IMR-90 (cell line): ENCODE data around the gene NIPBL. TPM values are rescaled to one million over a fixed set of nuclear protein-coding genes. Genes with fewer than 3 reads are reported as not detected.

Source experiments
- ATAC-seq: fragments of 200-7000 bp; cut with Tn5 transposase; 2 replicates; pipeline ENCODE4 v1.9.1; 2020; ENCODE audit warnings: low read depth, mild to moderate bottlenecking, moderate library complexity
- BruUV-seq: library from RNA; stranded (reverse); fragments of 400-500 nt; replicated peaks from 2 replicates; lab custom pipeline; 2021; lab: Mats Ljungman, UMichigan
- CTCF ChIA-PET: fragments of 300-600 bp; formaldehyde crosslinking; extraction: SDS; loops from one replicate; lab custom pipeline; 2021; ENCODE audit warnings: antibody characterized with exemption; lab: Yijun Ruan, JAX
- POLR2A ChIA-PET: fragments of 300-600 bp; sonication (Branson Sonifier 250); formaldehyde crosslinking; loops from one replicate; lab custom pipeline; 2022; ENCODE audit warnings: antibody characterized with exemption; ENCODE audit not compliant: unreplicated experiment; lab: Charles Lee
- DNase-seq: peaks from one replicate; pipeline ENCODE4 v3.0.0; 2013
- H2AFZ ChIP-seq: replicated peaks from 2 replicates; pipeline ENCODE3; 2013; ENCODE audit warnings: low read length, mild to moderate bottlenecking; ENCODE audit not compliant: poor library complexity
- H2AK5ac ChIP-seq: 2 replicates; pipeline ENCODE4 v1.6.1; 2013; ENCODE audit warnings: low read depth, low read length, inconsistent platforms
- H2AK9ac ChIP-seq: replicated peaks from 2 replicates; pipeline ENCODE3; 2013; ENCODE audit warnings: mild to moderate bottlenecking, low read depth, low read length, moderate library complexity; ENCODE audit not compliant: poor library complexity
- H2BK120ac ChIP-seq: 2 replicates; pipeline ENCODE4 v1.6.1; 2013; ENCODE audit warnings: low read depth, low read length, inconsistent platforms
- H2BK15ac ChIP-seq: 3 replicates; pipeline ENCODE4 v1.6.1; 2013; ENCODE audit warnings: low read depth, low read length, inconsistent platforms
- H2BK20ac ChIP-seq: 2 replicates; pipeline ENCODE4 v1.6.1; 2013; ENCODE audit warnings: low read depth, mild to moderate bottlenecking, inconsistent platforms, low read length, moderate library complexity
- H2BK5ac ChIP-seq: 2 replicates; pipeline ENCODE4 v1.6.1; 2013; ENCODE audit warnings: mild to moderate bottlenecking, low read depth, low read length, inconsistent platforms; ENCODE audit not compliant: poor library complexity, severe bottlenecking
- H3K14ac ChIP-seq: replicated peaks from 2 replicates; pipeline ENCODE4 v1.6.1; 2013; ENCODE audit warnings: low read depth, low read length, inconsistent platforms
- H3K18ac ChIP-seq: 2 replicates; pipeline ENCODE4 v1.6.1; 2013; ENCODE audit warnings: low read depth, low read length, control low read depth
- H3K23ac ChIP-seq: 2 replicates; pipeline ENCODE4 v1.6.1; 2013; ENCODE audit warnings: low read depth, low read length, inconsistent platforms
- H3K27ac ChIP-seq: 2 replicates; pipeline ENCODE4 v1.5.1; 2013; ENCODE audit warnings: mild to moderate bottlenecking, control low read depth, low read length; ENCODE audit not compliant: insufficient read depth
- H3K27me3 ChIP-seq: 2 replicates; pipeline ENCODE4 v1.6.1; 2013; ENCODE audit warnings: low read length; ENCODE audit not compliant: control insufficient read depth, insufficient read depth
- H3K36me3 ChIP-seq: 2 replicates; pipeline ENCODE4 v1.6.1; 2013; ENCODE audit warnings: low read length, mixed read lengths; ENCODE audit not compliant: control insufficient read depth, insufficient read depth
- H3K4ac ChIP-seq: 2 replicates; pipeline ENCODE4 v1.6.1; 2013; ENCODE audit warnings: low read depth, low read length, inconsistent platforms
- H3K4me1 ChIP-seq: 2 replicates; pipeline ENCODE4 v1.6.1; 2013; ENCODE audit warnings: low read length, mixed read lengths; ENCODE audit not compliant: control insufficient read depth, insufficient read depth
- H3K4me2 ChIP-seq: 2 replicates; pipeline ENCODE4 v1.6.1; 2013; ENCODE audit warnings: low read depth, mild to moderate bottlenecking, control low read depth, low read length, moderate library complexity
- H3K4me3 ChIP-seq: 2 replicates; pipeline ENCODE4 v1.5.1; 2013; ENCODE audit warnings: low read depth, mild to moderate bottlenecking, control low read depth, low read length, moderate library complexity; ENCODE audit not compliant: insufficient read depth
- H3K56ac ChIP-seq: 2 replicates; pipeline ENCODE4 v1.6.1; 2013; ENCODE audit warnings: low read length, inconsistent platforms; ENCODE audit not compliant: insufficient read depth; ENCODE audit errors: extremely low read depth
- H3K79me1 ChIP-seq, 2 experiments: 2 replicates each; pipeline ENCODE4 v1.6.1; 2013; ENCODE audit warnings: low read length in 2 of 2, inconsistent platforms in 1 of 2, low read depth in 1 of 2
- H3K9ac ChIP-seq: 2 replicates; pipeline ENCODE4 v1.6.1; 2013; ENCODE audit warnings: low read depth, low read length, control low read depth
- H3K9me1 ChIP-seq: 2 replicates; pipeline ENCODE4 v1.6.1; 2013; ENCODE audit warnings: low read length, inconsistent platforms; ENCODE audit not compliant: insufficient read depth
- H3K9me3 ChIP-seq: 2 replicates; pipeline ENCODE4 v1.6.1; 2013; ENCODE audit warnings: low read length; ENCODE audit not compliant: control insufficient read depth, insufficient read depth
- H4K20me1 ChIP-seq: 2 replicates; pipeline ENCODE4 v1.6.1; 2013; ENCODE audit warnings: low read length, inconsistent platforms; ENCODE audit not compliant: insufficient read depth
- H4K5ac ChIP-seq: 2 replicates; pipeline ENCODE4 v1.6.1; 2013; ENCODE audit warnings: mild to moderate bottlenecking, low read depth, low read length, control low read depth
- H4K8ac ChIP-seq, 2 experiments: 2 replicates each; pipeline ENCODE4 v1.6.1; 2013; ENCODE audit warnings: low read depth in 2 of 2, low read length in 2 of 2, control low read depth in 1 of 2, inconsistent platforms in 1 of 2
- H4K91ac ChIP-seq: 2 replicates; pipeline ENCODE4 v1.6.1; 2013; ENCODE audit warnings: low read depth, low read length, inconsistent platforms; ENCODE audit not compliant: insufficient read depth
- BHLHE40 ChIP-seq: fragments of 150-350 bp; IDR thresholded peaks from 2 replicates; pipeline ENCODE4 v1.6.1; 2016; ENCODE audit warnings: mild to moderate bottlenecking, low read depth, low read length
- CEBPB ChIP-seq: IDR thresholded peaks from 2 replicates; pipeline ENCODE4 v1.6.1; 2012; ENCODE audit warnings: low read depth, low read length, improper control_type of control experiment
- CHD1 ChIP-seq: IDR thresholded peaks from 2 replicates; pipeline ENCODE4 v1.6.1; 2012; ENCODE audit warnings: low read depth, low read length, improper control_type of control experiment
- CTCF ChIP-seq: conservative IDR thresholded peaks from 2 replicates; pipeline ENCODE4 v1.5.1; 2012; ENCODE audit warnings: mild to moderate bottlenecking, low read depth, low read length, improper control_type of control experiment
- ELK1 ChIP-seq: fragments of 150-350 bp; IDR thresholded peaks from 2 replicates; pipeline ENCODE4 v1.6.1; 2016; ENCODE audit warnings: low read depth, mild to moderate bottlenecking, low read length, moderate library complexity, borderline replicate concordance
- FOS ChIP-seq: fragments of 150-350 bp; IDR thresholded peaks from 2 replicates; pipeline ENCODE4 v1.6.1; 2016; ENCODE audit warnings: low read depth, low read length
- MAFK ChIP-seq: IDR thresholded peaks from 2 replicates; pipeline ENCODE4 v1.6.1; 2012; ENCODE audit warnings: low read depth, low read length, improper control_type of control experiment
- MAZ ChIP-seq: IDR thresholded peaks from 2 replicates; pipeline ENCODE4 v1.6.1; 2012; ENCODE audit warnings: low read depth, mild to moderate bottlenecking, low read length, improper control_type of control experiment, moderate library complexity, borderline replicate concordance
- MXI1 ChIP-seq: IDR thresholded peaks from 2 replicates; pipeline ENCODE4 v1.6.1; 2012; ENCODE audit warnings: low read depth, mild to moderate bottlenecking, low read length, moderate library complexity, borderline replicate concordance
- NFE2L2 ChIP-seq: fragments of 150-350 bp; IDR thresholded peaks from 2 replicates; pipeline ENCODE4 v1.6.1; 2016; ENCODE audit warnings: low read depth, mild to moderate bottlenecking, low read length
- POLR2A ChIP-seq: IDR thresholded peaks from 2 replicates; pipeline ENCODE4 v1.6.1; 2012; ENCODE audit warnings: mild to moderate bottlenecking, low read depth, low read length
- RAD21 ChIP-seq: IDR thresholded peaks from 2 replicates; pipeline ENCODE4 v1.6.1; 2012; ENCODE audit warnings: low read length, improper control_type of control experiment
- RCOR1 ChIP-seq: IDR thresholded peaks from 2 replicates; pipeline ENCODE4 v1.6.1; 2012; ENCODE audit warnings: mild to moderate bottlenecking, low read length, improper control_type of control experiment; ENCODE audit not compliant: insufficient replicate concordance
- RFX5 ChIP-seq: IDR thresholded peaks from 2 replicates; pipeline ENCODE4 v1.8.0; 2012; ENCODE audit warnings: low read depth, mild to moderate bottlenecking, low read length, moderate library complexity
- SMC3 ChIP-seq: fragments of 150-350 bp; IDR thresholded peaks from 2 replicates; pipeline ENCODE4 v1.6.1; 2016; ENCODE audit warnings: low read depth, mild to moderate bottlenecking, antibody characterized with exemption, low read length, moderate library complexity
- USF2 ChIP-seq: fragments of 150-350 bp; IDR thresholded peaks from 2 replicates; pipeline ENCODE4 v1.6.1; 2017; ENCODE audit warnings: mild to moderate bottlenecking, antibody characterized with exemption, low read length, low read depth
- WGBS, 2 experiments: methylation state at CpG; one replicate each; pipeline versions ENCODE4 v1.1.5 to v1.1.7; 2013; ENCODE audit warnings: missing lambda C conversion rate in 2 of 2; ENCODE audit not compliant: insufficient read length in 1 of 2; ENCODE audit errors: extremely low coverage in 2 of 2; 5-methylcytosine and 5-hydroxymethylcytosine counted together
- dilution Hi-C: fragments of 300-500 bp; cut with HindIII; formaldehyde crosslinking; loops from one replicate; pipeline ENCODE4 v1.14.3; 2018; ENCODE audit warnings: low sequenced_read_pairs; ENCODE audit not compliant: unreplicated experiment
- in situ Hi-C: fragments of 300-500 bp; cut with MboI; formaldehyde crosslinking; loops from 3 replicates; pipeline ENCODE4 v1.14.3; 2019; ENCODE audit warnings: low sequenced_read_pairs, inconsistent platforms, mixed read lengths
- intact Hi-C: fragments of 100-400 bp; cut with micrococcal nuclease; formaldehyde crosslinking; loops from 2 replicates; pipeline ENCODE4 v1.10.0; 2022
- polyA plus RNA-seq, 3 experiments: library from polyadenylated mRNA; depleted of rRNA; stranded (reverse); fragments of >200 nt; gene quantifications; 2 replicates each; pipeline ENCODE4 v1.2.3, GENCODE V29; 2012; ENCODE audit warnings: low replicate concordance in 1 of 3
- total RNA-seq: library from RNA; depleted of rRNA; stranded (reverse); fragments of >200 nt; gene quantifications from 2 replicates; pipeline ENCODE4 v1.2.3, GENCODE V29; 2012

NIPBL gene
- total and polyA plus RNA-seq, 2 of the 4 experiments (the other 2 are of a cell fraction), result 8.4 to 46.4 TPM

- TF ChIP-seq BHLHE40 (no peak), RCOR1 (no peak), MAFK (no peak), RFX5 (no peak), MAZ (no peak), FOS (no peak), CTCF (no peak), SMC3 (no peak), MXI1 (no peak), USF2 (no peak), ELK1 (no peak), CHD1 (no peak), RAD21 (no peak), POLR2A (no peak), CEBPB (no peak), NFE2L2 (no peak)
- Histone ChIP-seq H3K9ac (no peak overlapping the region), H3K56ac (no peak overlapping the region), H2AFZ (no peak overlapping the region), H2BK5ac (no peak overlapping the region), H2BK120ac (no peak overlapping the region), H3K9me1 (peaks cover 3% of the 10 kb centered on the region; the same call in 1 of the 2 replicates), H2BK20ac (no peak overlapping the region), H3K9me3 (no peaks in the 10 kb centered on the region), H3K36me3 (no peaks in the 10 kb centered on the region), H3K23ac (no peak overlapping the region), H3K27ac (no peak overlapping the region), H3K4me3 (no peak overlapping the region), H4K8ac (no peak overlapping the region), H2BK15ac (no peak overlapping the region), H3K4me1 (no peaks in the 10 kb centered on the region), H4K91ac (no peak overlapping the region), H3K4me2 (no peak overlapping the region), H2AK9ac (no peak overlapping the region), H4K5ac (no peak overlapping the region), H3K14ac (no peak overlapping the region), H3K79me1 (peaks cover 34 to 53% of the 10 kb centered on the region in 2 experiments), H2AK5ac (no peak overlapping the region), H4K20me1 (peaks cover 52% of the 10 kb centered on the region), H3K27me3 (no peaks in the 10 kb centered on the region), H3K18ac (no peak overlapping the region), H3K4ac (no peak overlapping the region)
- in situ Hi-C loops (no loop called here), intact Hi-C loops (no loop called here), dilution Hi-C loops (no loop called here)
- ChIA-PET POLR2A (no interaction called here), CTCF (no interaction called here)
- DNase-seq, result no peak
- no TSS peak for BruUV-seq
- ATAC-seq, result no peak
- WGBS, 2 experiments, result no CpG with 5 or more reads among the region's 5 CpGs
Observed at GRCh38 chr5:36938129-36938528, 61.6 kb downstream of the NIPBL start.
